Fibroblast of skin of right biceps (primary cell): ENCODE measurements around the gene MTF2.
"Not testable (repeated sequence)": the region's sequence is repeated elsewhere in the genome, so short reads cannot be mapped to it uniquely, and the experiment has no call there.

Source experiments
- DNase-seq: peaks from one replicate; pipeline ENCODE4 v3.0.0-alpha.2; 2013

Gene MTF2

GRCh38 chr1:93143769-93144168, 64.7 kb downstream of the MTF2 start:
- DNase-seq = no peak

GRCh38 chr1:93148001-93148400, 68.9 kb downstream of the MTF2 start:
- DNase-seq = peak; percentile 44

DNA sequence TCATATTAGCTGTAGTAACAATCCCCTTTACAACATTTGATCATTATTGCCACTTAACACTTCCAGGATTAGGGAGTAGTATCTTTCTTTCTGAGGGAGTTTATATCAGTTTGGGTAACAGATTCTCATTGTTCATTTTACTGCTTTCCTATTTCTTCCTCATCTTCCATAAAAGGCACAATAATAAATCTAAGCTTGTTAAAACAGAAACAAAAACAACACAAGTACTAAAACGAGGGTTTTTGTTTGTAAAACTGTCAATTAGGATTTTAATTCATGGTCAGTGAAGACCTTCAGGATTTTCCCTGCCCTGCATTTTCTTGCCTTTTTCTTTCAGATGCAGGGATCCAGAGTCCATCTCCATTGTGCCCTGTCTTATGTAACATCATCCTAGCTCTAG, 71.6 kb downstream of the MTF2 start:
- DNase-seq = no peak

- DNase-seq = no peak
Observed at GRCh38 chr1:93151474-93151873, 72.4 kb downstream of the MTF2 start.

DNA sequence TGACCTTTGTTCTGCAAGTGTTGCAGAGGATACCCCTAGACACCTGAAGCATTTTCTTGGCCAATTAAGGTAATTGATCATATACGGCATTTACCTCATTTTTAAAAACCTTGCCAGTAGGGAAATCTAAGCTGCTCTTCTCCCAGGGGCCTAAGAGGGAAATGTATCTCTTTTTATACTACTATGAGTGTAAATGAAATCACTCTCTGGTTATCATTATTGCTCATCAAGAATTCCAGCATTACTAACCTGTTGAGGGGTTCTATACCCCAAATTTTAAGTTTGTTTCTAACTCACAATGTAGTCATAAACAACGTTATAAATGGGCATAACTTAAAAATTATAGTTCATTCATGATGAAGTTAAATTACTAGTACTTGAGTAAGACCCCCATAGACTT, 73.8 kb downstream of the MTF2 start:
- DNase-seq = no peak

- no peak for DNase-seq
Observed at GRCh38 chr1:93154898-93155297, 75.8 kb downstream of the MTF2 start.

DNA sequence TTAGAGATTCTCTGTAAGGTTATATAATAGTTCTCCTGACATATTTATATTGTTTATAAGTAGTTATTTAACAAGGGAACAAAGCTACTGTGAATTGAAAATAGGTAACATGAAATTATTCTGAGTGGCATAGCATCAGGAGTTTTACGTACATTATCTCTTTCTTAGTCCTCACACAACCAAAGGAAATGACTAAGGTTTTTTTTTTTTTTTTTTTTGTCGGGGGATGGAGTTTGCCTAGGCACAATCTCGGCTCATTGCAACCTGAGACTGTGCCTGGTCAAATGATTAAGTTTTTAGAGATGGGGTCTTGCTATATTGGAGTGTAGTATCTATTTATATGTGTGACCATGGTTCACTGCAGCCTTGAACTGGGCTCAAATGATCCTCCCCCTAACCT, 76.3 kb downstream of the MTF2 start:
- peak; percentile 27 for DNase-seq

DNA sequence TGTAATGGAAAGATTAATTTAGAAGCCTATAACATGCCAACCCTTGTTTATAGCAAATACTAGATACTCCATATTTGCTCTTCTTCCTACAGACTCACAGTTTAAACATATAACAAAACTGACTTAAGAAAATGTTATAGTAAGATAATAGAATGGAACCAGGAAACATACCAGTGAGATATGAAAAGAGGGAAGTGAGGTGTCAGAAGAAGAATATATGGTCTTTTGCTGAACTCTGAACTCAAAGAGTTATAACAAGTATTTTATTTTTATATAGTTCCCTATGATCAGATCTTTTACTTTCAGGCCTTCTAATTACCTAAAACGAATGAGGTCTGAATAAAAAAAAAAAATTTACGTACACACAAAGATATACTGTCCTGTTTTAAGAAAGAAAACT, 80.3 kb downstream of the MTF2 start:
- DNase-seq = no peak

GRCh38 chr1:93163314-93163713, 84.2 kb downstream of the MTF2 start:
- DNase-seq = not testable (repeated sequence)

DNA sequence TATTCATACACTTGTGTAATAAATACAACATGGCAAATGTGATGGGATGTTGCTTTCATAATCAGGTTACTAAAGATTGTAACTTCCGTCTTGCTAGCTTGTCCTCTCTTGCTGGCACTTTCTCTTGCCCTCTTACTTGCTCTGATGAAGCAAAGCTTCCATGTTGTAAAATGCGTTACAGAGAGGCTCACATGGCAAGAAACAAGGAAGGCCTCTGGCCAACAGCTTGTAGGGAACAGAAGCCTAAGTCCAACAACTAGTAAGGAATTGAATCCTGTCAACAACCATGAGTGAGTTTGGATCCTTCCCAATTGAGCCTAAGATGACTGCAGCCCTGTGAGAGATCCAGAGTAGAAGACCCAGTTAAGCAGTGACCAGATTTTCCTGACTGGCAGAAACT, 85.7 kb downstream of the MTF2 start:
- no peak for DNase-seq

DNA sequence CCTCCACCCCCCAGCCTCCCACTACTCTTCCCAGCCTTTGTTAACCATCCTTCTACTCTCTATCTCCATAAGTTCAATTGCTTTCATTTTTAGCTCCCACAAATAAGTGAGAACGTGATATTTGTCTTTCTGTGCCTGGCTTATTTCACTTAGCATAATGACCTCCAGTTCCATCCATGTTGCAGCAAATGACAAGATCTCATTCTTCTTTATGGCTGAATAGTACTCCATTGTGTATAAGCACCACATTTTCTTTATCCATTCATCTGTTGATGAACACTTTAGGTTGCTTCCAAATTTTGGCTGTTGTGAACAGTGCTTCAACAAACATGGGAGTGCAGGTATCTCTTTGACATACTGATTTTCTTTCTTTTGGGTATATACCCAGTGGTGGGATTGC, 86.8 kb downstream of the MTF2 start:
- DNase-seq = not testable (repeated sequence)

GRCh38 chr1:93167006-93167405, 87.9 kb downstream of the MTF2 start:
- peak; percentile 23 for DNase-seq

DNA sequence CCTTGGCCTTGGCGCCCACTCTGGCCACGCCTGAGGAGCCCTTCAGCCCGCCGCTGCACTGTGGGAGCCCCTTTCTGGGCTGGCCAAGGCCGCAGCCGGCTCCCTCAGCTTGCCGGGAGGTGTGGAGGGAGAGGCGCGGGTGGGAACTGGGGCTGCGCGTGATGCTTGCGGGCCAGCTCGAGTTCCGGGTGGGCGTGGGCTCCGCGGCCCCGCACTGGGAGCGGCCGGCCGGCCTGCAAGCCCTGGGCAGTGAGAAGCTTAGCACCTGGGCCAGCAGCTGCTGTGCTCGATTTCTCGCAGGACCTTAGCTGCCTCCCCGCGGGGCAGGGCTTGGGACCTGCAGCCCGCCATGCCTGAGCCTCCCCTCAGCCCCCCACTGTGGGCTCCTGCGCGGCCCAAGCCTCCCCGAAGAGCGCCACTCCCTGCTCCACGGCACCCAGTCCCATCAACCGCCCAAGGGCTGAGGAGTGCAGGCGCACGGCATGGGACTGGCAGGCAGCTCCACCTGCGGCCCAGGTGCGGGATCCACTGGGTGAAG, 91.1 kb downstream of the MTF2 start:
- DNase-seq = not testable (repeated sequence)

GRCh38 chr1:93171549-93172034, 92.5 kb downstream of the MTF2 start:
- peak; percentile 32 for DNase-seq

DNA sequence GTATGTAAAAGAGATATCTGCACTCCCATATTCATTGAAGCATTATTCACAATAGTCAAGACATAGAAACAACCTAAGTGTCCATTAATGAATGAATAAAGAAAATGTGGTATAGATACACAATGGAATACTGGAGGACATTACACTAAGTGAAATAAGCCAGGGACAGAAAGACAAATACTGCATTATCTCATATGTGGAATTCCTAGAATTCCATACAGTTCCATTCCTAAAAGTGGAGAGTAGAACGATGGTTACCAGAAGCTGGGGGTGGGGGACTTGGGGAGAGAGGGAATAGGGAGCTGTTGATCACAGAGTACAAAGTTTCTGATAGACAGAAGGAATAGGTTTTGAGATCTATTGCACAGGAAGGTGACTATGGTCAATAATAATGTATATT, 93.7 kb downstream of the MTF2 start:
- DNase-seq = peak; percentile 66

DNA sequence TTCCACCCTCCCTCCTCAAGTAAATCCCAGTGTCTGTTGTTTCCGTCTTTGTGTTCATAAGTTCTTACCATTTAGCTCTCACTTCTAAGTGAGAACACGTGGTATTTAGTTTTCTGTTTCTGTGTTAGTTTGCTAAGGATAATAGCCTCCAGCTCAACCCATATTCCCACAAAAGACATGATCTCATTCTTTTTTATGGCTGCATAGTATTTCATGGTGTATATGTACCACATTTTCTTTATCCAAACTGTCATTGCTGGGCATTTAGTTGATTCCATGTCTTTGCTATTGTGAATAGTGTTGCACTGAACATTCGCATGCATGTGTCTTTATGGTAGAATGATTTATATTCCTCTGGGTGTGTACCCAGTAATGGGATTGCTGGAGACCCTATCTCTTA, 95.6 kb downstream of the MTF2 start:
- not testable (repeated sequence) for DNase-seq

DNA sequence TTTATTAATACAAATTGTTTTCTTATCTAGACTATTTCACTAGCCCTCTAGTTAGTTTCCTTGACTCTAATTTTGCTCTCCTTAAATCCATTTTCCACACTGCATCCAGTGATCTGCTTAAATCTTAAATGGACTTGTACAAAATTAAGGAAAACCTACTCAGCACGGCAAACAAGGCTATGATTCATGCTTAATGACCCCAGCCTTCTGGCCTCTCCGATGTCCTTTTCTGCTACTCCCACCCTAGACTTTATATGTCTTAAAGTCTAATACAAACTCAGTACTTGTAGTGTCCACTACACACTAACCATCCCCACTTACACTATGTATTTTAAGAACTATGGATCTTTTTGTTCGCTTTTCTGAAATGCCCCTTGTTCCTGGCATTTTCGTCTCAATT, 98.9 kb downstream of the MTF2 start:
- peak; percentile 23 for DNase-seq

DNA sequence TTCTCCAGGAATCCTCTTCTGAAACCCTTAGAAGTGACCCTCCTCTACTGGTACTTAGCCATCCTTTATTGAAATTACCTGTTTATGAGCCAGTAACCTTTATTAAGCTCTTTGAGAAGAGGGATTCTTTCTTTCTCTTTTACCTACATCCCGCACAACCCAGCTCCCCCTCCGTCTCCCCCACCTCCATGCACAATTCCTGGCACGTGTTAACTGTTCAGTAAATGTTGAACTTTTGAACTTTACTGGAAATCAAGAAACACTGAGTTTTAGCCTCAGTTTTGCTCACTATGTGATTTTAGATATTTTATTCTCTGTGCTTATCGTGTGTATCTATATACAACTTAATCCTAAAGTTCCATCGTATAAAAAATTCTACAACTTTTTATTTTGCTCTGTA, 99.3 kb downstream of the MTF2 start:
- DNase-seq = peak; percentile 22

GRCh38 chr1:93179886-93180722, 101.0 kb downstream of the MTF2 start, which contains the start of gene TMED5:
Gene TMED5 (minus strand): TSS chr1:93180413. CDS start chr1:93180242, 171 bp downstream.
- DNase-seq = peak; percentile 99

DNA sequence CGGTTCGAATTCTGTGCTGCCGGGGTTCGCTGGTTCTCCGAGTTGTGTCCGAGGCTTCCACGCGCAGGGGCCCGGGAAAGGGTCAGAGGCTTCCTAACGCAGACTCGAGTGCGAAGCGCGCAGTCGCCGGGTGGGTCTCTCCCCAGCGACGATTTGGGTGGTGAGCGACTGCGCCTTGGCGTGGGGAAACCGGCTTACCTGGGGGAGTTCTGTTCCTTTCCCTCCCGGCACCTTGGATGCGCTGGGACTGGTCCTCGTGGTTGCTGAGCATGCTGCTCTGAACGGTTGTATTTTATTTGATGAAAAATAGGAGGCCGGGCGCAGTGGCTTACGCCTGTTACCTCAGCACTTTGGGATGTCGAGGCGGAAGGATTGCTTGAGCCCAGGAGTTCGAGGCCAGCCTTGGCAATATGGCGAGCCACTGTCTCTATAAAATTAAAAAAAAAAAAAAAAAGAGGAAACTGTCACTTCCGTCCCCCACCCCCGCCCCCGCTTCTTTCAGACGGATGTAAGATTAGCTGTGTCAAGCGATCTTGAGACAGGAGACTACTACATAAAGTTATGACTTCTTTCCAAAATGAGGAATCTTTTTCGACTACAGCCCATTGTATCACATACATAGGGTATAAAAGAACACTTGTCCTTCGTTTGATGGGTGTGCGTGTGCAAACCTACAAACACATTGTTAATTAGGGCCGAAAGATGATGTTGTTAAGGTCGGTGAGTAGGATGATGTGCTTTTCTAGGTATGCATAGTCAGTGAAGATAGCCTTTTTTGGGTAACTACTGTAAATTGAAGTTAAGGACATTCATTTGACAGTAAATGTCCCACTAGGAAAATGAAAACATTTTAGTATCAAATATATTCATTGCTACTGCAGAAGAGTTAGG, 101.9 kb downstream of the MTF2 start, which contains the start of gene CCDC18:
TSS of gene CCDC18 (plus strand) at position 2 of the 891 bp plus-strand sequence. CDS start 2,638 bp downstream, outside the sequence.
- peak; percentile 64 for DNase-seq

- DNase-seq = no peak
Observed at GRCh38 chr1:93186667-93187066, 107.6 kb downstream of the MTF2 start.
